K562 (cell line): ENCODE measurements around the gene PIP5K1B. TPM values are rescaled to one million over a fixed set of nuclear protein-coding genes. Genes with fewer than 3 reads are reported as not detected.

Source experiments
- C11orf30 ChIP-seq: fragments of 450-650 bp; IDR thresholded peaks from 2 replicates; pipeline ENCODE4 v1.6.1; 2016; ENCODE audit warnings: low read depth, mild to moderate bottlenecking
- E2F4 ChIP-seq: sonication (generic); formaldehyde crosslinking; IDR thresholded peaks from 2 replicates; pipeline ENCODE4 v1.8.0; 2022; ENCODE audit warnings: mild to moderate bottlenecking, low read depth, missing genetic modification reagents
- GTF2E2 ChIP-seq: fragments of 200-800 bp; sonication (Bioruptor generic); IDR thresholded peaks from 2 replicates; pipeline ENCODE4 v1.6.1; 2016; ENCODE audit warnings: missing genetic modification characterization, missing compliant biosample characterization
- POLR2A ChIP-seq: fragments of 450-650 bp; conservative IDR thresholded peaks from 2 replicates; pipeline ENCODE4 v1.6.1; 2016
- SIN3A ChIP-seq, 2 experiments: fragments of 150-350 bp in 1 of 2; IDR thresholded peaks; 2 replicates each; pipeline ENCODE4 v1.6.1; 2011 to 2016; ENCODE audit warnings: borderline replicate concordance in 2 of 2, low read depth in 2 of 2, low read length in 2 of 2, mild to moderate bottlenecking in 2 of 2, moderate library complexity in 2 of 2; ENCODE audit not compliant: control insufficient read depth in 1 of 2
- SMC3 ChIP-seq: conservative IDR thresholded peaks from 2 replicates; pipeline ENCODE4 v1.6.1; 2011; ENCODE audit warnings: low read depth, low read length, improper control_type of control experiment; ENCODE audit not compliant: insufficient read depth
- STAT5A ChIP-seq: IDR thresholded peaks from 2 replicates; pipeline ENCODE4 v1.6.1; 2012; ENCODE audit warnings: low read length, inconsistent platforms, borderline replicate concordance
- ZFP36 ChIP-seq: fragments of 150-350 bp; IDR thresholded peaks from 2 replicates; pipeline ENCODE4 v1.6.1; 2018; ENCODE audit warnings: low read length, low read depth; ENCODE audit not compliant: partially characterized antibody
- ZNF740 ChIP-seq, 3 experiments: fragments of 200-800 bp in 1 of 3; sonication (Bioruptor generic) in 1 of 3; sonication (generic) in 1 of 3; formaldehyde crosslinking in 1 of 3; IDR thresholded peaks; 2 replicates each; pipeline versions ENCODE4 v1.6.1 to v1.8.0; 2016 to 2022; ENCODE audit warnings: mild to moderate bottlenecking in 2 of 3, missing compliant biosample characterization in 2 of 3, missing genetic modification characterization in 2 of 3, missing genetic modification reagents in 1 of 3
- ZNF766 ChIP-seq: fragments of 200-800 bp; sonication (Bioruptor generic); conservative IDR thresholded peaks from 2 replicates; pipeline ENCODE4 v1.6.1; 2016; ENCODE audit warnings: missing genetic modification characterization, missing compliant biosample characterization
- polyA plus RNA-seq, 8 experiments: library from polyadenylated mRNA; depleted of rRNA in 4 of 8; stranded (reverse) in 5 of 8; unstranded in 3 of 8; fragments of >200 nt; fragmentation: Nextera tagmentation in 2 of 8; fragmentation: Illumina TruSeq in 1 of 8; extraction: Ambion mirVana in 2 of 8; extraction: Trizol in 1 of 8; gene quantifications; 2 replicates each; pipeline versions ENCODE4 v1.2.1 to v1.2.3, GENCODE V29; 2011 to 2014; ENCODE audit warnings: inconsistent platforms in 1 of 8, missing spikeins in 1 of 8
- total RNA-seq, 7 experiments: library from RNA; depleted of rRNA in 6 of 7; stranded (reverse); fragments of >200 nt in 6 of 7; fragmentation: Illumina TruSeq in 2 of 7; extraction: Trizol in 2 of 7; gene quantifications; 2 replicates each; pipeline versions ENCODE4 v1.2.1 to v1.2.3, GENCODE V29; 2011 to 2021; ENCODE audit warnings: low replicate concordance in 1 of 7
- TF ChIP-seq, protein P1 (sequence below): sonication (generic); formaldehyde crosslinking; IDR thresholded peaks from 2 replicates; pipeline ENCODE4 v1.8.0; 2022; ENCODE audit warnings: mild to moderate bottlenecking, missing genetic modification reagents
- TF ChIP-seq, protein P2 (sequence below): fragments of 250-450 bp; sonication (Bioruptor Pico); IDR thresholded peaks from 2 replicates; pipeline ENCODE4 v1.5.0; 2020; ENCODE audit warnings: mild to moderate bottlenecking, borderline replicate concordance
- TF ChIP-seq, protein P3 (sequence below): fragments of 150-350 bp; conservative IDR thresholded peaks from 2 replicates; pipeline ENCODE4 v1.6.1; 2014; ENCODE audit warnings: low read length

PIP5K1B gene
- total and polyA plus RNA-seq, 9 of the 15 experiments (the other 6 are each of a cell fraction or from before 2014, with no cell fraction given), result 3.1 to 12.9 (median 7.4) TPM

GRCh38 chr9:68698943-68699509 lies 6.0 kb upstream of the PIP5K1B start (continued):
- TF ChIP-seq, protein P1, sequence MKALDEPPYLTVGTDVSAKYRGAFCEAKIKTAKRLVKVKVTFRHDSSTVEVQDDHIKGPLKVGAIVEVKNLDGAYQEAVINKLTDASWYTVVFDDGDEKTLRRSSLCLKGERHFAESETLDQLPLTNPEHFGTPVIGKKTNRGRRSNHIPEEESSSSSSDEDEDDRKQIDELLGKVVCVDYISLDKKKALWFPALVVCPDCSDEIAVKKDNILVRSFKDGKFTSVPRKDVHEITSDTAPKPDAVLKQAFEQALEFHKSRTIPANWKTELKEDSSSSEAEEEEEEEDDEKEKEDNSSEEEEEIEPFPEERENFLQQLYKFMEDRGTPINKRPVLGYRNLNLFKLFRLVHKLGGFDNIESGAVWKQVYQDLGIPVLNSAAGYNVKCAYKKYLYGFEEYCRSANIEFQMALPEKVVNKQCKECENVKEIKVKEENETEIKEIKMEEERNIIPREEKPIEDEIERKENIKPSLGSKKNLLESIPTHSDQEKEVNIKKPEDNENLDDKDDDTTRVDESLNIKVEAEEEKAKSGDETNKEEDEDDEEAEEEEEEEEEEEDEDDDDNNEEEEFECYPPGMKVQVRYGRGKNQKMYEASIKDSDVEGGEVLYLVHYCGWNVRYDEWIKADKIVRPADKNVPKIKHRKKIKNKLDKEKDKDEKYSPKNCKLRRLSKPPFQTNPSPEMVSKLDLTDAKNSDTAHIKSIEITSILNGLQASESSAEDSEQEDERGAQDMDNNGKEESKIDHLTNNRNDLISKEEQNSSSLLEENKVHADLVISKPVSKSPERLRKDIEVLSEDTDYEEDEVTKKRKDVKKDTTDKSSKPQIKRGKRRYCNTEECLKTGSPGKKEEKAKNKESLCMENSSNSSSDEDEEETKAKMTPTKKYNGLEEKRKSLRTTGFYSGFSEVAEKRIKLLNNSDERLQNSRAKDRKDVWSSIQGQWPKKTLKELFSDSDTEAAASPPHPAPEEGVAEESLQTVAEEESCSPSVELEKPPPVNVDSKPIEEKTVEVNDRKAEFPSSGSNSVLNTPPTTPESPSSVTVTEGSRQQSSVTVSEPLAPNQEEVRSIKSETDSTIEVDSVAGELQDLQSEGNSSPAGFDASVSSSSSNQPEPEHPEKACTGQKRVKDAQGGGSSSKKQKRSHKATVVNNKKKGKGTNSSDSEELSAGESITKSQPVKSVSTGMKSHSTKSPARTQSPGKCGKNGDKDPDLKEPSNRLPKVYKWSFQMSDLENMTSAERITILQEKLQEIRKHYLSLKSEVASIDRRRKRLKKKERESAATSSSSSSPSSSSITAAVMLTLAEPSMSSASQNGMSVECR (CRISPR knock-in tag), result no peak
- TF ChIP-seq POLR2A, result no peak
- no peak for TF ChIP-seq SIN3A (IDR thresholded peaks at IDR 0.05; ENCODE audit: borderline replicate concordance in 2 of 2, control insufficient read depth in 1 of 2, low read depth in 2 of 2, low read length in 2 of 2)
- TF ChIP-seq C11orf30, result peak; percentile 53
- no peak for TF ChIP-seq STAT5A
- no peak for TF ChIP-seq SMC3
- TF ChIP-seq ZNF740 (CRISPR knock-in tag; IDR thresholded peaks at IDR 0.05), result no peak
- 0 out of 4 replicates have a peak, but pooled peaks of 1 of the 2 experiments have one; percentile 21 for TF ChIP-seq ZNF740 (tag; IDR thresholded peaks at IDR 0.05)
- TF ChIP-seq, protein P2, sequence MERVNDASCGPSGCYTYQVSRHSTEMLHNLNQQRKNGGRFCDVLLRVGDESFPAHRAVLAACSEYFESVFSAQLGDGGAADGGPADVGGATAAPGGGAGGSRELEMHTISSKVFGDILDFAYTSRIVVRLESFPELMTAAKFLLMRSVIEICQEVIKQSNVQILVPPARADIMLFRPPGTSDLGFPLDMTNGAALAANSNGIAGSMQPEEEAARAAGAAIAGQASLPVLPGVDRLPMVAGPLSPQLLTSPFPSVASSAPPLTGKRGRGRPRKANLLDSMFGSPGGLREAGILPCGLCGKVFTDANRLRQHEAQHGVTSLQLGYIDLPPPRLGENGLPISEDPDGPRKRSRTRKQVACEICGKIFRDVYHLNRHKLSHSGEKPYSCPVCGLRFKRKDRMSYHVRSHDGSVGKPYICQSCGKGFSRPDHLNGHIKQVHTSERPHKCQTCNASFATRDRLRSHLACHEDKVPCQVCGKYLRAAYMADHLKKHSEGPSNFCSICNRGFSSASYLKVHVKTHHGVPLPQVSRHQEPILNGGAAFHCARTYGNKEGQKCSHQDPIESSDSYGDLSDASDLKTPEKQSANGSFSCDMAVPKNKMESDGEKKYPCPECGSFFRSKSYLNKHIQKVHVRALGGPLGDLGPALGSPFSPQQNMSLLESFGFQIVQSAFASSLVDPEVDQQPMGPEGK (CRISPR knock-in tag), result no peak
- TF ChIP-seq, protein P3, sequence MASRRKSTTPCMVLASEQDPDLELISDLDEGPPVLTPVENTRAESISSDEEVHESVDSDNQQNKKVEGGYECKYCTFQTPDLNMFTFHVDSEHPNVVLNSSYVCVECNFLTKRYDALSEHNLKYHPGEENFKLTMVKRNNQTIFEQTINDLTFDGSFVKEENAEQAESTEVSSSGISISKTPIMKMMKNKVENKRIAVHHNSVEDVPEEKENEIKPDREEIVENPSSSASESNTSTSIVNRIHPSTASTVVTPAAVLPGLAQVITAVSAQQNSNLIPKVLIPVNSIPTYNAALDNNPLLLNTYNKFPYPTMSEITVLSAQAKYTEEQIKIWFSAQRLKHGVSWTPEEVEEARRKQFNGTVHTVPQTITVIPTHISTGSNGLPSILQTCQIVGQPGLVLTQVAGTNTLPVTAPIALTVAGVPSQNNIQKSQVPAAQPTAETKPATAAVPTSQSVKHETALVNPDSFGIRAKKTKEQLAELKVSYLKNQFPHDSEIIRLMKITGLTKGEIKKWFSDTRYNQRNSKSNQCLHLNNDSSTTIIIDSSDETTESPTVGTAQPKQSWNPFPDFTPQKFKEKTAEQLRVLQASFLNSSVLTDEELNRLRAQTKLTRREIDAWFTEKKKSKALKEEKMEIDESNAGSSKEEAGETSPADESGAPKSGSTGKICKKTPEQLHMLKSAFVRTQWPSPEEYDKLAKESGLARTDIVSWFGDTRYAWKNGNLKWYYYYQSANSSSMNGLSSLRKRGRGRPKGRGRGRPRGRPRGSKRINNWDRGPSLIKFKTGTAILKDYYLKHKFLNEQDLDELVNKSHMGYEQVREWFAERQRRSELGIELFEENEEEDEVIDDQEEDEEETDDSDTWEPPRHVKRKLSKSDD, result no peak
- TF ChIP-seq ZNF766 (CRISPR knock-in tag), result peak; percentile 56; the same call in 1 of the 2 replicates
- TF ChIP-seq GTF2E2 (tag), result 0 out of 2 replicates have a peak, but pooled peaks have one; percentile 30
- no peak for TF ChIP-seq E2F4 (CRISPR knock-in tag)
- no peak for TF ChIP-seq ZFP36
